AG08395 (cell line): ENCODE measurements around the gene DIPK1B.
"Not testable (repeated sequence)": the region's sequence is repeated elsewhere in the genome, so short reads cannot be mapped to it uniquely, and the experiment has no call there.

ENCODE experiments used
- DNase-seq: peaks from one replicate; pipeline ENCODE4 v3.0.0; 2012; ENCODE audit warnings: mixed read lengths, low spot score

The DIPK1B gene

GRCh38 chr9:136754059-136754572 is 41.7 kb downstream of the DIPK1B start:
- DNase-seq: no peak

GRCh38 chr9:136754626-136755301 is 42.4 kb downstream of the DIPK1B start:
- no peak for DNase-seq

GRCh38 chr9:136755302-136756133 is 43.1 kb downstream of the DIPK1B start:
- DNase-seq: not testable (repeated sequence)

GRCh38 chr9:136756134-136756438 is 43.7 kb downstream of the DIPK1B start:
- no peak for DNase-seq

- no peak for DNase-seq
These were observed 44.5 kb downstream of the DIPK1B start for GRCh38 chr9:136756836-136757235.

- no peak for DNase-seq
These were observed 45.0 kb downstream of the DIPK1B start for GRCh38 chr9:136757328-136757727.

- DNase-seq: no peak
These were observed 45.4 kb downstream of the DIPK1B start for GRCh38 chr9:136757751-136758140.

- no peak for DNase-seq
These were observed 46.6 kb downstream of the DIPK1B start for GRCh38 chr9:136759001-136759400.

- no peak for DNase-seq
These were observed 47.3 kb downstream of the DIPK1B start for GRCh38 chr9:136759436-136760325.

GRCh38 chr9:136760424-136760823 is 48.1 kb downstream of the DIPK1B start:
- no peak for DNase-seq

GRCh38 chr9:136760834-136761544 is 48.6 kb downstream of the DIPK1B start:
- DNase-seq: peak; percentile 74

GRCh38 chr9:136761545-136761981 is 49.2 kb downstream of the DIPK1B start:
- DNase-seq: no peak

- no peak for DNase-seq
These were observed 49.9 kb downstream of the DIPK1B start for GRCh38 chr9:136762221-136762691.

- no peak for DNase-seq
These were observed 50.7 kb downstream of the DIPK1B start for GRCh38 chr9:136762915-136763648.

GRCh38 chr9:136763649-136764035 is 51.3 kb downstream of the DIPK1B start:
- DNase-seq: no peak

GRCh38 chr9:136764301-136764891 is 52.0 kb downstream of the DIPK1B start, which contains the start of gene LCN15:
Gene LCN15 (minus strand): TSS chr9:136764518. CDS start chr9:136764488, 30 bp downstream.
- no peak for DNase-seq

GRCh38 chr9:136765041-136765440 is 52.7 kb downstream of the DIPK1B start:
- DNase-seq: no peak

GRCh38 chr9:136765745-136766409 is 53.5 kb downstream of the DIPK1B start:
- not testable (repeated sequence) for DNase-seq

- not testable (repeated sequence) for DNase-seq
These were observed 54.2 kb downstream of the DIPK1B start for GRCh38 chr9:136766410-136767120.
